HCT116 (cell line): ENCODE measurements around the gene NDUFAF7. TPM values are rescaled to one million over a fixed set of nuclear protein-coding genes. Genes with fewer than 3 reads are reported as not detected.

Experiments used
- ATAC-seq: fragments of 200-7000 bp; cut with Tn5 transposase; 2 replicates; pipeline ENCODE4 v1.9.1; 2020; ENCODE audit warnings: mild to moderate bottlenecking, moderate library complexity
- BruUV-seq: library from RNA; stranded (reverse); fragments of 400-500 nt; replicated peaks from 2 replicates; lab custom pipeline; 2021; lab: Mats Ljungman, UMichigan
- CTCF ChIA-PET: fragments of 300-600 bp; sonication (Branson Sonifier 250); formaldehyde crosslinking; loops from one replicate; lab custom pipeline; 2021; ENCODE audit warnings: antibody characterized with exemption; lab: Charles Lee
- POLR2A ChIA-PET: fragments of 300-600, 350-600 bp; sonication (Branson Sonifier 250); formaldehyde crosslinking; loops from one replicate; lab custom pipeline; 2021; ENCODE audit warnings: antibody characterized with exemption; lab: Charles Lee
- RAD21 ChIA-PET, 2 experiments: fragments of 300-600 bp; sonication (Branson Sonifier 250); formaldehyde crosslinking; loops; one replicate each; lab custom pipeline; 2023; ENCODE audit warnings: low total read pairs in 2 of 2; ENCODE audit not compliant: uncharacterized antibody in 2 of 2, unreplicated experiment in 2 of 2, low non-redundant PET in 1 of 2; lab: Charles Lee
- DNase-seq: peaks from one replicate; pipeline ENCODE4 v3.0.0-alpha.2; 2010; ENCODE audit warnings: low read depth, low spot score
- H2AFZ ChIP-seq: fragments of 200-600 bp; shearing (Covaris generic), sonication (generic); 2 replicates; pipeline ENCODE4 v1.6.1; 2017; ENCODE audit warnings: low read depth, mixed run types, mixed read lengths, antibody characterized with exemption, low read length; ENCODE audit not compliant: poor library complexity, severe bottlenecking
- H3K27ac ChIP-seq: 2 replicates; pipeline ENCODE4 v1.5.1; 2012; ENCODE audit warnings: low read depth, low read length
- H3K27me3 ChIP-seq: fragments of 200-600 bp; sonication (generic); 2 replicates; pipeline ENCODE4 v1.6.1; 2016; ENCODE audit warnings: mixed run types, low read length, mixed read lengths; ENCODE audit not compliant: insufficient read depth
- H3K36me3 ChIP-seq, 2 experiments: fragments of 200-500 bp in 1 of 2; fragments of 200-600 bp in 1 of 2; sonication (Bioruptor generic) in 1 of 2; sonication (generic) in 1 of 2; 2 replicates each; pipeline versions ENCODE4 v1.5.1 to v1.6.1; 2014 to 2016; ENCODE audit warnings: low read length in 2 of 2, inconsistent platforms in 1 of 2, mixed read lengths in 1 of 2, mixed run types in 1 of 2; ENCODE audit not compliant: insufficient read depth in 2 of 2, control insufficient read depth in 1 of 2
- H3K4me1 ChIP-seq, 2 experiments: fragments of 200-600 bp in 1 of 2; sonication (generic) in 1 of 2; 2 replicates each; pipeline versions ENCODE4 v1.5.1 to v1.6.1; 2012 to 2017; ENCODE audit warnings: low read length in 2 of 2, inconsistent platforms in 1 of 2, mild to moderate bottlenecking in 1 of 2, mixed read lengths in 1 of 2, mixed run types in 1 of 2, moderate library complexity in 1 of 2; ENCODE audit not compliant: insufficient read depth in 2 of 2, control insufficient read depth in 1 of 2
- H3K4me2 ChIP-seq: fragments of 200-600 bp; sonication (generic); 2 replicates; pipeline ENCODE4 v1.6.1; 2017; ENCODE audit warnings: mixed run types, low read length, mixed read lengths
- H3K4me3 ChIP-seq, 2 experiments: fragments of 200-600 bp in 1 of 2; sonication (generic) in 1 of 2; replicated peaks in 1 of 2; 2 replicates each; pipeline ENCODE4 v1.5.1; 2011 to 2016; ENCODE audit warnings: low read length in 2 of 2, control low read depth in 1 of 2, low read depth in 1 of 2, mild to moderate bottlenecking in 1 of 2, mixed read lengths in 1 of 2, mixed run types in 1 of 2
- H3K79me2 ChIP-seq: fragments of 200-600 bp; sonication (generic); 2 replicates; pipeline ENCODE4 v1.6.1; 2017; ENCODE audit warnings: mild to moderate bottlenecking, mixed run types, low read length, moderate library complexity, mixed read lengths; ENCODE audit not compliant: insufficient read depth
- H3K9ac ChIP-seq: fragments of 200-600 bp; sonication (generic); 2 replicates; pipeline ENCODE4 v1.6.1; 2016; ENCODE audit warnings: low read length, mixed read lengths
- H3K9me2 ChIP-seq: fragments of 200-600 bp; sonication (generic), shearing (Covaris generic); 2 replicates; pipeline ENCODE4 v1.6.1; 2017; ENCODE audit warnings: mixed run types, mild to moderate bottlenecking, moderate library complexity; ENCODE audit not compliant: insufficient read depth
- H3K9me3 ChIP-seq, 2 experiments: fragments of 200-500 bp in 1 of 2; fragments of 200-600 bp in 1 of 2; sonication (Bioruptor generic) in 1 of 2; sonication (generic) in 1 of 2; 2 replicates each; pipeline ENCODE4 v1.6.1; 2014 to 2017; ENCODE audit warnings: low read length in 2 of 2, mixed read lengths in 2 of 2, inconsistent platforms in 1 of 2, low read depth in 1 of 2, mild to moderate bottlenecking in 1 of 2, mixed run types in 1 of 2, moderate library complexity in 1 of 2; ENCODE audit not compliant: control insufficient read depth in 1 of 2, insufficient read depth in 1 of 2
- H4K20me1 ChIP-seq: fragments of 200-600 bp; sonication (generic), shearing (Covaris generic); 2 replicates; pipeline ENCODE4 v1.6.1; 2017; ENCODE audit warnings: mixed run types, mild to moderate bottlenecking, moderate library complexity; ENCODE audit not compliant: insufficient read depth
- CBX3 ChIP-seq: IDR thresholded peaks from 2 replicates; pipeline ENCODE4 v1.6.1; 2012; ENCODE audit warnings: low read depth
- CEBPB ChIP-seq: IDR thresholded peaks from 2 replicates; pipeline ENCODE4 v1.6.1; 2012; ENCODE audit warnings: low read depth
- CTCF ChIP-seq, 3 experiments: fragments of 200-600 bp in 1 of 3; sonication (generic) in 1 of 3; IDR thresholded peaks in 2 of 3; conservative IDR thresholded peaks in 1 of 3; 2 replicates each; pipeline ENCODE4 v1.5.1; 2012 to 2017; ENCODE audit warnings: low read depth in 2 of 3, low read length in 2 of 3, antibody characterized with exemption in 1 of 3, borderline replicate concordance in 1 of 3, control low read depth in 1 of 3, mild to moderate bottlenecking in 1 of 3, mixed read lengths in 1 of 3, mixed run types in 1 of 3, moderate library complexity in 1 of 3; ENCODE audit not compliant: insufficient read depth in 1 of 3
- ELF1 ChIP-seq: IDR thresholded peaks from 2 replicates; pipeline ENCODE4 v1.6.1; 2012; ENCODE audit warnings: low read depth, borderline replicate concordance
- EZH2 ChIP-seq: fragments of 200-600 bp; sonication (generic); IDR thresholded peaks from 2 replicates; pipeline ENCODE4 v1.6.1; 2017; ENCODE audit warnings: antibody characterized with exemption, mixed run types
- JUND ChIP-seq: IDR thresholded peaks from 2 replicates; pipeline ENCODE4 v1.6.1; 2012
- POLR2A ChIP-seq: IDR thresholded peaks from 2 replicates; pipeline ENCODE4 v1.7.0; 2011; ENCODE audit warnings: borderline replicate concordance; ENCODE audit not compliant: insufficient read depth, insufficient read length; ENCODE audit errors: extremely low read depth
- POLR2AphosphoS5 ChIP-seq: IDR thresholded peaks from 2 replicates; pipeline ENCODE4 v1.6.1; 2011; ENCODE audit warnings: mild to moderate bottlenecking, low read depth, low read length, moderate library complexity
- REST ChIP-seq: IDR thresholded peaks from 2 replicates; pipeline ENCODE4 v1.6.1; 2012; ENCODE audit warnings: low read depth
- SIN3A ChIP-seq: IDR thresholded peaks from 2 replicates; pipeline ENCODE4 v1.6.1; 2012; ENCODE audit warnings: low read depth
- SP1 ChIP-seq: IDR thresholded peaks from 2 replicates; pipeline ENCODE4 v1.6.1; 2012; ENCODE audit warnings: low read depth
- SRF ChIP-seq: IDR thresholded peaks from 2 replicates; pipeline ENCODE4 v1.6.1; 2012; ENCODE audit warnings: low read depth
- TCF7L2 ChIP-seq: IDR thresholded peaks from 2 replicates; pipeline ENCODE4 v1.7.0; 2011; ENCODE audit warnings: borderline replicate concordance, inconsistent platforms; ENCODE audit not compliant: insufficient read depth, insufficient read length; ENCODE audit errors: extremely low read depth
- YY1 ChIP-seq: IDR thresholded peaks from 2 replicates; pipeline ENCODE4 v1.6.1; 2011; ENCODE audit warnings: low read length, low read depth, moderate library complexity, mild to moderate bottlenecking; ENCODE audit not compliant: insufficient replicate concordance; ENCODE audit errors: extremely low read depth
- intact Hi-C: fragments of 100-400 bp; cut with micrococcal nuclease; formaldehyde crosslinking; loops from 2 replicates; pipeline ENCODE4 v1.10.0; 2022
- total RNA-seq: library from RNA; stranded (reverse); gene quantifications from one replicate; pipeline ENCODE4 v1.2.1, GENCODE V29; 2021; ENCODE audit not compliant: unreplicated experiment

The NDUFAF7 gene
- total RNA-seq, 1 experiment from 2014 or later = 21.6 TPM

GRCh38 chr2:37246205-37246604 lies 14.7 kb downstream of the NDUFAF7 start:
- Histone ChIP-seq H2AFZ (no peak overlapping the region), H3K9ac (no peak overlapping the region)
- TF ChIP-seq POLR2A = no peak
- no peak for TF ChIP-seq TCF7L2
- no peak for TF ChIP-seq SIN3A
- no peak for TF ChIP-seq CBX3
- TF ChIP-seq CEBPB = no peak
- no peak for TF ChIP-seq SRF
- TF ChIP-seq, all 23 proteins: peak for 0
- no peaks in the 10 kb centered on the region for H3K27me3 ChIP-seq
- intact Hi-C loops = no loop called here
- no TSS peak for BruUV-seq
- H3K4me1 ChIP-seq = peaks cover 0 to 4% of the 10 kb centered on the region in 2 experiments; a peak in 1 of 4 replicates
- H3K4me2 ChIP-seq = no peak overlapping the region
- DNase-seq (no peak), ATAC-seq (no peak)
- CTCF ChIA-PET = no interaction called here
- no peaks in the 10 kb centered on the region; the same call in none of the 2 replicates for H4K20me1 ChIP-seq
- RAD21 ChIA-PET = no interaction called here
- no peaks in the 10 kb centered on the region for H3K9me3 ChIP-seq
- no peak overlapping the region for H3K4me3 ChIP-seq
- H3K36me3 ChIP-seq = peaks cover 57% of the 10 kb centered on the region in 2 experiments; a peak in 3 of 4 replicates
- no peaks in the 10 kb centered on the region for H3K79me2 ChIP-seq
- POLR2A ChIA-PET = no interaction called here
- H3K27ac ChIP-seq = no peak overlapping the region
- H3K9me2 ChIP-seq = no peaks in the 10 kb centered on the region

GRCh38 chr2:37250869-37251740 lies 19.6 kb downstream of the NDUFAF7 start:
- Histone ChIP-seq H3K9me3 (no peaks in the 10 kb centered on the region), H3K27me3 (no peaks in the 10 kb centered on the region), H3K4me1 (no peaks in the 10 kb centered on the region), H3K9ac (no peak overlapping the region), H2AFZ (no peak overlapping the region), H4K20me1 (no peaks in the 10 kb centered on the region; the same call in 1 of the 2 replicates), H3K9me2 (no peaks in the 10 kb centered on the region), H3K4me3 (no peak overlapping the region), H3K36me3 (peaks cover 33 to 36% of the 10 kb centered on the region in 2 experiments; a peak in 3 of 4 replicates), H3K79me2 (no peaks in the 10 kb centered on the region), H3K27ac (no peak overlapping the region), H3K4me2 (no peak overlapping the region)
- BruUV-seq = no TSS peak
- ATAC-seq = no peak
- intact Hi-C loops = no loop called here
- ChIA-PET RAD21 (no interaction called here), POLR2A (interaction anchor here (0.9 kb wide), 1 partner anchor 583 kb away, joined by 3 read pairs; no protein-coding TSS in a partner anchor), CTCF (no interaction called here)
- DNase-seq = no peak
- TF ChIP-seq CTCF (IDR thresholded peaks at IDR 0.05 in 2 of 3, conservative IDR thresholded peaks at IDR 0.05 in 1 of 3; ENCODE audit: borderline replicate concordance in 1 of 3, insufficient read depth in 1 of 3, low read depth in 2 of 3, low read length in 2 of 3) = no peak
- TF ChIP-seq CEBPB = no peak
- TF ChIP-seq EZH2 = no peak
- no peak for TF ChIP-seq JUND
- no peak for TF ChIP-seq REST
- no peak for TF ChIP-seq POLR2AphosphoS5
- no peak for TF ChIP-seq SP1
- TF ChIP-seq YY1 = no peak
- no peak for TF ChIP-seq ELF1
- no peak for TF ChIP-seq SRF
